Thyroid gland (tissue), 4 donors: ENCODE data around the gene PTAR1.

Source experiments
- CTCF ChIP-seq, 6 experiments: fragments of 200-600 bp in 3 of 6; fragments of 450-650 bp in 3 of 6; sonication (generic) in 3 of 6; IDR thresholded peaks; one replicate each; pipeline ENCODE4 v1.5.1; 2016 to 2019; ENCODE audit warnings: antibody characterized with exemption in 6 of 6, mild to moderate bottlenecking in 2 of 6, inconsistent platforms in 1 of 6, moderate library complexity in 1 of 6
- POLR2A ChIP-seq, 2 donors: fragments of 450-650 bp; IDR thresholded peaks; one replicate each; pipeline ENCODE4 v1.6.1; 2017; ENCODE audit warnings: antibody characterized with exemption in 2 of 2, mild to moderate bottlenecking in 2 of 2, moderate library complexity in 1 of 2

- TF ChIP-seq CTCF (IDR thresholded peaks at IDR 0.05): no peak
- no peak for TF ChIP-seq POLR2A (IDR thresholded peaks at IDR 0.05)
Measured at GRCh38 chr9:69689991-69690538, 69.7 kb downstream of the PTAR1 start.
